Measurements from ENCODE around the gene MPRIP.

DNA sequence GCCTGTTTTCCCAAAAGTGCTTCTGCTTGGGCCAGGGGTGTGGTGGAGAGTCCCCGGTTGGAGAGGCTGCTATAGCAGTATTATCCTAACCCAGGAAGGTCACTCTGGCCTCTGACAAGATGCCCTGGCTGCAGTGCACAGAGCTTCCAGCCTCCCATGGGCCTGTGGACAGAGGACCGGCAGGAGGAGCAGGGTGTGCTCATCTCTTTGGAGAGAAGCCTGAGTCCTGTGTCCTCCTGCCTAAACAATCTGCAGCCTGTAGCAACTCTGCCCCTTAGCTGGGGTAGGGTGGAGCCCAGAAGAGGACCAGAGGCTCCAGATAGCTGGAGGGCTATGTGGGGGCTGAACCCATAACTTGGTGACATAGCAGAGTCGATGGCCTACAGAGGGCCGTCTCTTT is 78.0 kb downstream of the MPRIP start:
- no peak for TF ChIP-seq POLR2AphosphoS5 (IDR thresholded peaks at IDR 0.05)
- TF ChIP-seq, protein P1, sequence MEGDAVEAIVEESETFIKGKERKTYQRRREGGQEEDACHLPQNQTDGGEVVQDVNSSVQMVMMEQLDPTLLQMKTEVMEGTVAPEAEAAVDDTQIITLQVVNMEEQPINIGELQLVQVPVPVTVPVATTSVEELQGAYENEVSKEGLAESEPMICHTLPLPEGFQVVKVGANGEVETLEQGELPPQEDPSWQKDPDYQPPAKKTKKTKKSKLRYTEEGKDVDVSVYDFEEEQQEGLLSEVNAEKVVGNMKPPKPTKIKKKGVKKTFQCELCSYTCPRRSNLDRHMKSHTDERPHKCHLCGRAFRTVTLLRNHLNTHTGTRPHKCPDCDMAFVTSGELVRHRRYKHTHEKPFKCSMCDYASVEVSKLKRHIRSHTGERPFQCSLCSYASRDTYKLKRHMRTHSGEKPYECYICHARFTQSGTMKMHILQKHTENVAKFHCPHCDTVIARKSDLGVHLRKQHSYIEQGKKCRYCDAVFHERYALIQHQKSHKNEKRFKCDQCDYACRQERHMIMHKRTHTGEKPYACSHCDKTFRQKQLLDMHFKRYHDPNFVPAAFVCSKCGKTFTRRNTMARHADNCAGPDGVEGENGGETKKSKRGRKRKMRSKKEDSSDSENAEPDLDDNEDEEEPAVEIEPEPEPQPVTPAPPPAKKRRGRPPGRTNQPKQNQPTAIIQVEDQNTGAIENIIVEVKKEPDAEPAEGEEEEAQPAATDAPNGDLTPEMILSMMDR (IDR thresholded peaks at IDR 0.05; ENCODE audit: poor library complexity, severe bottlenecking) = no peak
- no peak for TF ChIP-seq MXI1 (conservative IDR thresholded peaks at IDR 0.05; ENCODE audit: poor library complexity, severe bottlenecking)
- TF ChIP-seq RAD21 (conservative IDR thresholded peaks at IDR 0.05) = no peak
- no peak for TF ChIP-seq SMC3 (conservative IDR thresholded peaks at IDR 0.05; ENCODE audit: poor library complexity)
- no peak for TF ChIP-seq EZH2 (IDR thresholded peaks at IDR 0.05; ENCODE audit: borderline replicate concordance, insufficient read depth, low read length, poor library complexity, severe bottlenecking)
- TF ChIP-seq, protein P2, sequence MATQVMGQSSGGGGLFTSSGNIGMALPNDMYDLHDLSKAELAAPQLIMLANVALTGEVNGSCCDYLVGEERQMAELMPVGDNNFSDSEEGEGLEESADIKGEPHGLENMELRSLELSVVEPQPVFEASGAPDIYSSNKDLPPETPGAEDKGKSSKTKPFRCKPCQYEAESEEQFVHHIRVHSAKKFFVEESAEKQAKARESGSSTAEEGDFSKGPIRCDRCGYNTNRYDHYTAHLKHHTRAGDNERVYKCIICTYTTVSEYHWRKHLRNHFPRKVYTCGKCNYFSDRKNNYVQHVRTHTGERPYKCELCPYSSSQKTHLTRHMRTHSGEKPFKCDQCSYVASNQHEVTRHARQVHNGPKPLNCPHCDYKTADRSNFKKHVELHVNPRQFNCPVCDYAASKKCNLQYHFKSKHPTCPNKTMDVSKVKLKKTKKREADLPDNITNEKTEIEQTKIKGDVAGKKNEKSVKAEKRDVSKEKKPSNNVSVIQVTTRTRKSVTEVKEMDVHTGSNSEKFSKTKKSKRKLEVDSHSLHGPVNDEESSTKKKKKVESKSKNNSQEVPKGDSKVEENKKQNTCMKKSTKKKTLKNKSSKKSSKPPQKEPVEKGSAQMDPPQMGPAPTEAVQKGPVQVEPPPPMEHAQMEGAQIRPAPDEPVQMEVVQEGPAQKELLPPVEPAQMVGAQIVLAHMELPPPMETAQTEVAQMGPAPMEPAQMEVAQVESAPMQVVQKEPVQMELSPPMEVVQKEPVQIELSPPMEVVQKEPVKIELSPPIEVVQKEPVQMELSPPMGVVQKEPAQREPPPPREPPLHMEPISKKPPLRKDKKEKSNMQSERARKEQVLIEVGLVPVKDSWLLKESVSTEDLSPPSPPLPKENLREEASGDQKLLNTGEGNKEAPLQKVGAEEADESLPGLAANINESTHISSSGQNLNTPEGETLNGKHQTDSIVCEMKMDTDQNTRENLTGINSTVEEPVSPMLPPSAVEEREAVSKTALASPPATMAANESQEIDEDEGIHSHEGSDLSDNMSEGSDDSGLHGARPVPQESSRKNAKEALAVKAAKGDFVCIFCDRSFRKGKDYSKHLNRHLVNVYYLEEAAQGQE (IDR thresholded peaks at IDR 0.05; ENCODE audit: borderline replicate concordance) = no peak
- TF ChIP-seq EP300 (conservative IDR thresholded peaks at IDR 0.05; ENCODE audit: poor library complexity, severe bottlenecking) = no peak
